Cardiac septum (tissue), 1 donor: Measurements from ENCODE around the gene CSKMT. TPM values are rescaled to one million over a fixed set of nuclear protein-coding genes. Genes with fewer than 3 reads are reported as not detected.
"Not testable (repeated sequence)": the region's sequence is repeated elsewhere in the genome, so short reads cannot be mapped to it uniquely, and the experiment has no call there.

Source experiments
- DNase-seq: peaks from one replicate; pipeline ENCODE4 v3.0.0-alpha.2; 2020; ENCODE audit warnings: low spot score
- intact Hi-C: fragments of 100-400 bp; cut with DNase I; formaldehyde crosslinking; loops from one replicate; pipeline ENCODE4 v1.14.0; 2022
- total RNA-seq: library from RNA; stranded (reverse); fragmentation: NEBNext Ultra II Directional; extraction: Animal tissue kit (Norgen Biotek cat#: 25700); gene quantifications from one replicate; pipeline ENCODE4 v1.2.1, GENCODE V29; 2021
- donor health status: DM: no; HTN: no; CAD: no.

CSKMT gene
- total RNA-seq, 1 donor from 2014 or later = 7.5 TPM

DNA sequence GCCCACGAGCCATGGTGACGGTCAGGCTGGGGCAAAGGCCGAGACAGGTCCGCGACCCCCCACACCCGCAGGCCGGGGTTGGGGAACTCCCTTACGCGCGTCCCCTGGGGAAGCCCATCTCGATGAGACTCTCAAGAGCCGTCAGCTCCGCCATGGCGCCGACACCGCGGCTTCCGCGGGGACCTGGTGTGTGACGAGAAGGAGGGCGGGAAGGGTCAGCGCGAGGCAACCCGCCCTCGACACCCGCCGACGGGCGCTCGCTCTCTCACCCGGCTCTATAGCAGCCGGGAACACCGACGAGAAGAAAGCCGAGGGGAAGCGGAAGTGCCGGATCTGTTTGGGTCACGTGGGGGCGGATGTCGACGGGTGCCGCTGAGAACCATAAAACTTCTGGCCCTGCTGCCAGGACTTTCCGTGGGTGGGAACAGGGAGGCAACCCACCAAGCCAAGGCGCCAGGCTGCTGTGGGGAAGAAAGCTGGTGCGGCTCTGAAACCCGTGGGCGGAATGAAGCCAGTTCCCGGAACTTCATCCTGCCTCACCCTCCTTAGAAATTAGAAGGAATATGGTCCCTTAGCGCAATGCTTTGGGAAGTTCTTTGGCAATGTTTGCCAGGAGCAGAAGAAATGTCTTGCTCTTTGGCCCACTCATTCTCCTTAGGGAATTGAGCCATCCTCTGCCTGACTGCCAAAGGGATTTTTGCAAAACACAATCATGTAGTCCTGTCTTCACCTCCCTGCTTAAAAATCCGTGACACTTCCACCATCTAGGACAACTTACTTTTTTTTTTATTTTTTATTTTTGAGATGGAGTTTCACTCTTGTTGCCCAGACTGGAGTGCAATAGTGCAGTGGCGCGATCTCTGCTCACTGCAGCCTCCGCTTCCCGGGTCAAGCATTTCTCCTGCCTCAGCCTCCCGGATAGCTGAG is 13.9 kb downstream of the CSKMT start, which contains the start of gene UBXN1:
UBXN1 (minus strand) TSS at position 304 of the 927 bp plus-strand sequence; CDS start at position 154, 150 bp downstream.
- intact Hi-C loops = no loop called here
- peak; percentile 97 for DNase-seq

DNA sequence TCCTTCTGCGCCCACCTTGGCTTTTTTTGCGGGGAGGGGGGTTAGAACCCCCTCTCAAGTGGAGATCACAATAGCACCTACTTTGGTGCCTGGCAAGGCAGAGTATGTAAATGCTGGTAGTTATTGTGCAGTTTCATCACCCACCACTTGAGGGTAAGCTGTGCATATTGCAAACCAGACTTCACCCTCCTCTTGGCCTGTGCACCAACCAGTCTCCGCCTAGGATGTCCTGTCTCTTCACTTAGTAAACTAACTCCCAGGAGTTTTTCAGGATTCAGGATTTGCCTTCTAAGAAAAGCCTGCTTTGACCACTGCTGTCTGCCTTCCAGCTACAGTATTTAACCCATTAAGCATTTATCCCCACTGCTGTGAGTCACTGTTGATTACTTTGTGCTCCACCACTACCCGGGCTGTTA is 15.7 kb downstream of the CSKMT start:
- DNase-seq = no peak
- intact Hi-C loops = no loop called here

DNA sequence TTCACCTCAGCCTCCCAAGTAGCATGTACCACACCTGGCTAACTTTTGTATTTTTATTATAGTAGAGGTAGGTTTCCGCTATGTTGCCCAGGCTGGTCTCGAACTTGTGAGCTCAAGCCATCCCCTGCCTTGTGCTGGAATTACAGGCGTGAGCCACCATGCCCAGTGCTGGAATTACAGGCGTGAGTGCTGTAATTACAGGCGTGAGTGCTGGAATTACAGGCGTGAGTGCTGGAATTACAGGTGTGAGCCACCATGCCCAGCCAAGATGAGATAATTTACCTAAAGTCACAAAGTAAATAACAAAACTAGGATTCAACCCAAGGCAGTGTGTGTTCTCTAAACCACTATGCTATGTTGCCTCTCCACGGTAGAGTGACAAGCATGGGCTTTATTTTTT is 17.4 kb downstream of the CSKMT start:
- no peak for DNase-seq
- intact Hi-C loops = no loop called here

DNA sequence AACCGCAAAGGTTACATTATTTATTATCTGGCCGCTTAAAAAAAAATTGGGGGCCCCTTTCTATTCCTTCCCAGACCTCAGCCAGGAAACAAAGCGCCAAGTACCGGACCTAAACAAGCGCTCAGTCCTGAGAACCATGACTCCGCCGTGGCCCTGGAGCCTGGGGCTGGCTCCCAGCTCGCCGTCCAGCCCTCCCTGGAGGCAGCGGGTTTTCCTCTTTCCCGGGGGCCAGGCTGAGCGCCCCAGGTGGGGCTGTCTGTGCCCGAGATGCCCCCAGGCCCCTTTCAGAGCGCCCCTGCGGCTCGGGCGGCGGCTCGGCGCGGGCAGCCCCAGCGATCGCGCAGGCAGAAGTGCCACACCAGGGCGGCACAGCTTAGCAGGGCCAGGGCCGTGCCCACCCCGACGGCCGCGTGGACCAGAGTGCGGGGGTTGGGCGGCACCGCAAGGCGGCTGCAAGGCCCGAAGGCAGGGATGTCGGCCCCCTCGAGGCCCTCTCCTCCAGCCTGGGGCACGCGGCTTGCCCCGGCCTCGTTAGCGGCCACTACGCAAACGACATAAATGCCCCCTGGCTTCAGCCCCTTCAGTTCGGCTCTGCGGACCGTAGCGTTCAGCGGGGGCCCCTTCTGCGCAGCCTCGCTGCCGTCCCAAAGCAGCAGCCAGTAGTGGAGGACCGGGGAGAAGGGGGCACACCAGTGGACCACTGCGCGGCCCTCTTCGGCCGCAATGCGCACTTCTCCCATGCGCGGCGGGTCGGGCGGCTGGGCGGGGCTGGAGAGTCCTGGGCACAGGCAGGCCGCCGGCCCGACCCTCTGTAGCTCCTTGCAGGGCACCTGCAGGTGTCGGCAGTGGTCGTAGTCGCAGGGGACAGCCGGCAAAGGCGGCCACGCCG is 22.6 kb downstream of the CSKMT start:
- intact Hi-C loops = no loop called here
- DNase-seq = no peak

DNA sequence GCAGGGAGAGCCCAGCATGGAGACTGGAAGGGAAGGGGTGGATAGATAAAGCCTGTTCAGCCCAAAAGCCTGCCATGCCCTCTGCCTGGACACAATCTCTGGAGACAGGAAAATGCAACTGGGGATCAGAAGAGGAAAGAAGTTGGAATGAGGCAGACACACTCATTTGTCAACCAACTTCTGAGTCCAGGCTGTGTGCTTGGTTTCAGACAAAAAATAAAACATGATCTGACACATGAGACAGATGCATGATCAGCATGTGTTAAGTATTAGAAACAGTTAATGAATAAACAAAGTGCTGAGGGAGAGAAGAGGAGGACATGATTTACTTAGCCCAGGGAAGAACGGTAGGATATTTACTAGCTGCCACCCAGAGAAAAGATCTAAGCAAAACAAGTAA is 23.4 kb downstream of the CSKMT start:
- DNase-seq = no peak
- intact Hi-C loops = no loop called here

DNA sequence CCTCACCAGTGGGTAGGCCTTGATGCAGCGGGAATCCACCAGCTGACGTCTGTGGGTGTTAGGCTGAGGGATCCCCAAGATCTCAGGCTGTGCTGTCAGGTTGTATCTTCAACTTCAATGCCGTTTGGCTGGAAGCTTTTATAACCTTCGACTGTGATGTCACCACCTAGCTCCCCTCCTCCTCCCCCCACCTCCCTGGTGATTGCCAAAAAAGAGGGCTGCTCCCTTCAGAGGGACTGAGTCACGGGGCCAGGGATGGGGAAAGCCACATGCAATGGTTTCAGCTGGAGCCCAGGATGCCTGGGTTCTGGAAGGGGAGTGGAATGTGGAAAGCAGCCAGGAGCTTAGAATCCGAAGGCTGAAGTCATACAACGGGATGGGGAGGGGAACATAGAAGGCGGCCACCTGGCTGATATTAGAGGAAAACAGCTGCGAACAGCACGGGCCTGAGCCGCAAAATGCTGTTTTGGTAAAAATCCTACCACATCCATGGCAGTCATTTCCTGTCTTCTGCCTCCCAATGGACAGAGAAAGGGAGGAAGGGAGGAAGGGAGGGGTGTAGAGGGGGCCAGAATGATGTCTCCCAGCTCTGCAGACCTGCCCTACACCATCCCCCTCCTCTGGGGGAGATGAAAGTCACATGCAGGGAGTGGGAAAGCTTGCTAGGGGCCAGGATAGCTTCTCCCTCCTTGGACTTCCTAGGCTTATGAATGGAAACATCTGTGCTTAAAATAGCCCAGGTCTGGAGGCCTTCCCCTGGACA is 24.5 kb downstream of the CSKMT start, which contains the start of gene LRRN4CL:
LRRN4CL (minus strand) TSS at position 110 of the 763 bp plus-strand sequence. CDS start 1,022 bp downstream, outside the sequence.
- intact Hi-C loops = loop anchor here (5.0 kb wide), 1 partner anchor 292 kb away; no protein-coding TSS in a partner anchor

DNA sequence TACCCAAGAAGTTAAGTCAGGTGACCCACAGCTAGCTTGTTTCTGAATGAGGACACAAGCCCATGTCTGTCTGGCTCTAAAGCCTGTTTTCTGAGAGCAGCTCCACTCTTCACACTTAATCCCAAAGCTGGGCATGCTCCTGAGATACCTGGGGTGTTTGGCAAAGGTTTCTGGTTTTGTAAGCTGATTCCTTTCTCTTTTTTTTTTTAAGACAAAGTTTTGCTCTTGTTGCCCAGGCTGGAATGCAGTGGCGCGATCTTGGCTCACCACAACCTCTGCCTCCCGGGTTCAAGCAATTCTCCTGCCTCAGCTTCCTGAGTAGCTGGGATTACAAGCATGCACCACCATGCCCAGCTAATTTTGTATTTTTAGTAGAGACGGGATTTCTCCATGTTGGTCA is 28.5 kb downstream of the CSKMT start:
- not testable (repeated sequence) for DNase-seq
- intact Hi-C loops = loop anchor here (5.0 kb wide), 1 partner anchor 296 kb away; no protein-coding TSS in a partner anchor

More for the DNA sequence above, 24.5 kb downstream of the CSKMT start, which contains the start of gene LRRN4CL:
- DNase-seq = no peak

DNA sequence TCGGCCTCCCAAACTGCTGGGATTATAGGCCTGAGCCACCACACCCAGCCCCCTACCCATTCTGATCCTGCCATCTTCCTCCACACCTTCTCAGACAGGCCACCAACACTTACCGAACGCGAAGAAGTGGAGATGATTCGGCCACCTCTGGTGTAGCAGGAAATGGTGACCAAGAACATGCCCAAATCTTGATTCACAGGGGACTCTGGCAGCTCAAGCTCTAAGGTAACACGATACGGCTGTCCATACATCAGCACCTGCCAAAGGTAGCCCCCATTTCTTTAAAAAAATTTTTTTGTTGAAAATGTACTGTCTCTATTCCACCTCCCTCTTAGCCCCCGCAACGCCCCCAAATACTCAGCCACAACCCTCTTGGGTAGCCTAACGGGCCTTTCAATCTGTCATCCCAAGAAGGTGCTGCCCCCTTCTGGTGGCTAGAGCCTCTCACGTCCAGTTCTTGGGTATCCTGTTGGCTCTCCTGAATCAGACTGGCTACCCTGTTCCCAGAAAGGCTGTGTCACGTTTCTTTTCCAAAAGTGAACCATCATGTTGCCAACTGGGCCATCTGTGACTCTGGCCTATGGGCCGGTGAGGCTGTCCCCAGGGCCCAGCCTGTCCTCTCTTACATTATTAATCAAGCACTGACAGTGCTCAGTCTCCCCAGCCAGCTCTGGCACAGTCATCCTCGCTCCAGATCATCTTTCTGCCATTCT is 29.5 kb downstream of the CSKMT start:
- intact Hi-C loops = loop anchor here (5.0 kb wide), 1 partner anchor 297 kb away; no protein-coding TSS in a partner anchor
- DNase-seq = peak; percentile 90

DNA sequence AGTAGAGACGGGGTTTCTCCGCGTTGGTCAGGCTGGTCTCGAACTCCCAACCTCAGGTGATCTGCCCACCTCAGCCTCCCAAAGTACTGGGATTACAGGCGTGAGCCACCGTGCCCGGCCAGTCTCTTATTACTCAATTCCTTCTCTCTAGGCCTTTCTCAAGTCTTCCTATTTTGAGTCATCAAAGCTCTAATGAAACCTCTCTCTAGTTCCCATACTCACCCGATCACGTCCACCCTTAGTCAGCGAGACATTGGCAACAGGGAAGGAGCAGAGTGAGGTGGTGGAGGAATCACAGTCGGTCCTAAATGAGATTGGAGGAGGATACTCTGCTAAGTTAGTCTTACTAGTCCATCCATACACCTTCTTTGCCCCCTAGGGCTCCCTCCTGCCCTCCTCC is 37.1 kb downstream of the CSKMT start:
- intact Hi-C loops = no loop called here
- peak; percentile 36 for DNase-seq

DNA sequence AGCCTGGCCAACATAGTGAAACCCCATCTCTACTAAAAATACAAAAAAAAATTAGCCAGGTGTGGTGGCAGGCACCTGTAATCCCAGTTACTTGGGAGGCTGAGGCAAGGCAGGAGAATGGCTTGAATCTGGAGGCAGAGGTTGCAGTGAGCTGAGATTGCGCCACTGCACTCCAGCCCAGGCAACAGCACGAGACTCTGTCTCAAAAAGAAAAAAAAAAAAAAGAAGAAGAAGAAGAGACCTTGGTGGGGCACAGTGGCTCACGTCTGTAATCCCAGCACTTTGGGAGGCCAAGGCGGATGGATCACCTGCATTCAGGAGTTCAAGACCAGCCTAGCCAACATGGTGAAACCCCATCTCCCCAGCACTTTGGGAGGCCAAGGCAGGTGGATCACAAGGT is 38.8 kb downstream of the CSKMT start:
- intact Hi-C loops = not testable (repeated sequence)
- DNase-seq = peak; percentile 35

DNA sequence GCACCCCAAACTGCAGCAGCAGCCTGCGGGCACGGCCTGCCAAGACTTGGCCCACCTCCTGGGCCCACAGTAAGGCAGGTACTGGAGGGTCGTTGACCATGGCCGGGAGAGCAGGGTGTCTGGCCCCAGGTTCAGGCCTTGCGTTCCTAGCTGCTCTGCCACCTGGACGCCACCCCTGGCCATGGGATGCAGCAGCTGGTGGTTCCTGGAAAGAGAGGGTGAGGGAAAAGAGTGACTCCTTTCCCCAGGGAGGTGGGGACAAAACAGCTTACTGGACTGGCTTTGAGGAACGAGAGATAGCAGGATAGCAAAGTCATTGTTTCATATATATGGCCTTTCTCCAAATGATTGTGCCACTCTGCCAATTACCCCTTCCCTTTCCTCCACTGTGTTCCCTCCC is 40.3 kb downstream of the CSKMT start:
- peak; percentile 39 for DNase-seq
- intact Hi-C loops = loop anchor here (5.0 kb wide), 1 partner anchor 33 kb away; the partner anchor contains the start of genes LBHD1 and UQCC3

DNA sequence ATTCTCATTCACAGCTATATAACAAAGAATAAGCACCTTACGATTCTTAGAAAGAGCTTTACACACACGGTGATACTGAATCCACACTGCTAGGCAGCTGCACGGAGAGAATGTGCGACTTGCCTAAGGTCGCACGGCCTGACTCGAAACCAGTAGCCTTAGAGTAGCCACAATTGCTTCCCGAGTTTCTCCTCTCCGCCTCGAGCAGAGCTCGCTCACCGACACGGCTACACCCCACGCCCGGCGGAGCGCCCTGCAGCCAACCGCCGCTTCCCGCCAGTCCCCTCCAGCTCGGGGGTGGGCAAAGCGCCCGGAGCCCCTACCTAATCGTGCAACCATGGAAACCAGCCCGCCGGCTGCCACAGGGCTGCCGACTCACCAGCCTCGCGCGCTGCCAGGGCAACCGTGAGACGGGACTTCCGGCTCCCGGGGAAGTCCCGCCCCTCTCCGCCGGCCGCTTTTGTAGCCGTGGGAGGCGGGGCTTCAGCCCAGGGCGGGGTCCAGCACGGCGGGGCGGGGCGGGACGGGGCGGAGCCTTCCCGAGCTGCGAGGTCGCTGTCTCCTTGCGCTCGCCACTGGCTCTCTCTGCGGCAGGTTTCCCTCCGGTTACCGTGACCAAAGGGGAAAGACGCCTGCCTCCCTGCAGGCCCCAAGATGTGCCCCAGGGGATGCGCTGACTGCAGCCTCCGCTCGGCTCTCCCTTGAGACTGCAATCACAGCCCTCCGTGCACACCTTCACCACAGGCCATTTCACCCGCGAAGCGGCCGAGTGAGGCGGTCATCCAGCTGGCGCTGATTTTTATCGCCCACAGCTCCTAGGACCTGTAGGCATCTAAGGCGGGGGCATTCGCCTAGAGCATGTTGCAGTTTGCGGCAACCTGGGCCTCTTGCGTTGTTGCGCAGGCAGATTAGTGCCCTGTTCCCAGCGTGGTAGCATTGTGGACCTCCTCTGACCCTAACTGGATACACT is 41.1 kb downstream of the CSKMT start:
- intact Hi-C loops = loop anchor here (5.0 kb wide), 1 partner anchor 34 kb away; the partner anchor contains the start of genes LBHD1 and UQCC3

DNA sequence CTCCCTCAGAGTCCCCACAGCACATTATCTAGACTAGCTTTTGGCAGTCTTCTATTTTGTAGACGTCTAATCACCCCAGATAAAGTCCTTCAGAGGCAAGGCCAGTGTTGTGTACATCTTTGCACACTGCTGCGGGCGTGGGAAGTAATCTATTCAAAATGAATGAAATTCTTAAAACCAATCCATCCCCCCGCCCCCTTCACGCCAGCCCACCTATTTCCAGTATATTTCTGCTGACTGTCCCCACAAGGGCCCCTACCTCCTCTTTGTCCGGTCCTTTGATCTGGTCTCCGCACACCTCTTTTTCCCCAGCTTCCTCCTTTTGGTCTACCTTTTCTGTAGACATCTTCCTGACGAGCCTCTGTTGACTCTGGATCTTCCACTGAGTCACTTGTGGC is 41.7 kb downstream of the CSKMT start:
- DNase-seq = no peak
- intact Hi-C loops = loop anchor here (5.0 kb wide), 1 partner anchor 35 kb away; the partner anchor contains the start of genes LBHD1 and UQCC3

More for the DNA sequence above, 41.1 kb downstream of the CSKMT start:
- DNase-seq = peak; percentile 98

DNA sequence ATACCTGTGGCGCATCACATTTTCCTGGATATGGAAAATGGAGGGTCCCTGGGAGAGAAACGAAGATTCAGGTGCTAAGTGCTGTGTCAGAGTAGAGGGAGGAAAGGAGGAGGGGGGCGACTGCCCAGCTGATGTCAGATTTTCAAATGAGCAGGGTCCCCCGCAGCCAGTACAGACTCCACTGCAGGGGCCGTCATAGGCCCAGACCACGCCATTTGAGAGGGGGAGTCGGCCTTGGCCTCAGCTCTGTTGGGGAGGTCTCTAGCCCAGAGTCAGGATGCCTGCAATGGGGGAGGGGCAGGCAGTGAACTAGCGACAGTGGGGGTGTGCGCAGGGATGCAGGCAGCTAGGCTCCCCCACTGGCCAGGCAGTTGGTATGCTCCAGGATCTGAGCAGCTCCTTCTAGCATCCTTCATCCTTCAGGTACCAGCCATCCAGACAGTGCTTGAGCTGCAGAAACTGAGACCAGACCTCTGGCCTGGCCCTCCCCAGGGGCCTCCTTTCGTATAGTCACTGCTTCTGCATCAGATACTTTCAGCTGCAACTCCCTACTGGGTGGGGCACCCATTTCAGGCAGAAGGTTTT is 42.3 kb downstream of the CSKMT start, which contains the start of the genes BSCL2 and GNG3:
BSCL2 (minus strand) TSS at position 148 of the 585 bp plus-strand sequence. CDS start 229 bp downstream, outside the sequence.
GNG3 (plus strand) TSS at position 400 of the 585 bp plus-strand sequence. CDS start 620 bp downstream, outside the sequence.
- intact Hi-C loops = loop anchor here (5.0 kb wide), 1 partner anchor 35 kb away; the partner anchor contains the start of genes LBHD1 and UQCC3
- no peak for DNase-seq

DNA sequence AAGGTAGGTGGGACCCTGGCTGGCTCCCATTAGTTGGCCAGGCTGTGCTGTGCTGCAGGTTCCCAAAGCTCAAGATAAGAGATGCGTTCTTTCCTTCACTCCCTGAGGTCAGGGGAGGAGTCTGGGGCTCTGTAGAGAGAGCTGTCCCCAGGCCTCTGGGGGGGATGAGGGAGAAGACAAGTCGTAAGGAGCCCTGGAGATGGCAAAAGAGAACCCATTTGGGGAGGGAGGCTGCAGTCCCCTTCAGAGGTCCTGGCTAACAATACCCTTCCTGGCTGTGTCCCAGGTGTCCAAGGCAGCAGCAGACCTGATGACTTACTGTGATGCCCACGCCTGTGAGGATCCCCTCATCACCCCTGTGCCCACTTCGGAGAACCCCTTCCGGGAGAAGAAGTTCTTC is 43.3 kb downstream of the CSKMT start:
- DNase-seq = no peak
- intact Hi-C loops = loop anchor here (5.0 kb wide), 1 partner anchor 36 kb away; the partner anchor contains the start of genes LBHD1 and UQCC3

DNA sequence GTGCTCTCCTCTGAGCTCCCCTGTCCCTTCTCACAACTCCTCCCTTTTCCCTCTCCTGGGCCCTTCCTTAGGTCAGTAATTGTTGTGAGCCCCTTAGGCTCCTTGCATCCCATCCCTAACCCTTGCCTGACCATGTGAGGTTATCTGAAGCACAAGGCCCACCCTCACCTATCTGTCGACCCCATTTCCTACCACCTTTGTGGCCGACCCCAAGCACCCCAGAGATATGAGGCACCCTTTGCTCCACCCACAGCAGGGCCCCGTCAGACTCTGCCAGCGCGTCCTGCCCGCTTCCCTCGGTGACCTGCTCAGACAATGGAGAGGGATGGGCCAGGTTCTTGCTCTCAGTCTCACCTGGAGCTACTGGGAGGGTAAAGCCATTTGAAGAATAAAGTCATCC is 43.7 kb downstream of the CSKMT start:
- intact Hi-C loops = loop anchor here (1.0 to 5.0 kb wide), 2 partner anchors 19 to 36 kb away; partner anchors contain the start of genes HNRNPUL2, LBHD1 and UQCC3

More for the DNA sequence above, 43.7 kb downstream of the CSKMT start:
- no peak for DNase-seq
